GM19468 (cell line): ENCODE data around the gene PVALEF.

Experiments
- ATAC-seq: cut with Tn5 transposase; IDR thresholded peaks from one replicate; pipeline ENCODE4 v1.9.1; 2021; ENCODE audit warnings: mild to moderate bottlenecking, moderate library complexity, moderate number of reproducible peaks; ENCODE audit not compliant: unreplicated experiment; ENCODE audit errors: extremely low read depth

Gene PVALEF

DNA sequence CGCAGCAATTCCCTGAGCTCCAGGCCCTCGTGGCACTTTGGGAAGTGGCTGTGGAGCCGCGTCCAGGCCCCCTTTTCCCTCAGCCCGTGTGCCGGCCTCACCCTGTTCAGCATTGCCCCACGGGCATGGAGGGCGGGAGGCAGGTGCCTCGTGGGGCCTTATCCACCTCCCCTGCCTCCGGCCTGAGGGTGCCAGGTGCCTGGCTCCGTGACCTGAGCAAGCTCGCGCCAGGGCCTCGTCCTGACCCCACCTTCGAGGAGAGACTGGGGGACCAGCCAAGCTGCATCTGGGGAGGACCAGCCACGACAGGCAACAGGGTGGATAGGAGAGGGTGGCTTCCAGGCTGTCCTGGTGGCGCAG is 27.7 kb downstream of the PVALEF start:
- ATAC-seq, result no peak

DNA sequence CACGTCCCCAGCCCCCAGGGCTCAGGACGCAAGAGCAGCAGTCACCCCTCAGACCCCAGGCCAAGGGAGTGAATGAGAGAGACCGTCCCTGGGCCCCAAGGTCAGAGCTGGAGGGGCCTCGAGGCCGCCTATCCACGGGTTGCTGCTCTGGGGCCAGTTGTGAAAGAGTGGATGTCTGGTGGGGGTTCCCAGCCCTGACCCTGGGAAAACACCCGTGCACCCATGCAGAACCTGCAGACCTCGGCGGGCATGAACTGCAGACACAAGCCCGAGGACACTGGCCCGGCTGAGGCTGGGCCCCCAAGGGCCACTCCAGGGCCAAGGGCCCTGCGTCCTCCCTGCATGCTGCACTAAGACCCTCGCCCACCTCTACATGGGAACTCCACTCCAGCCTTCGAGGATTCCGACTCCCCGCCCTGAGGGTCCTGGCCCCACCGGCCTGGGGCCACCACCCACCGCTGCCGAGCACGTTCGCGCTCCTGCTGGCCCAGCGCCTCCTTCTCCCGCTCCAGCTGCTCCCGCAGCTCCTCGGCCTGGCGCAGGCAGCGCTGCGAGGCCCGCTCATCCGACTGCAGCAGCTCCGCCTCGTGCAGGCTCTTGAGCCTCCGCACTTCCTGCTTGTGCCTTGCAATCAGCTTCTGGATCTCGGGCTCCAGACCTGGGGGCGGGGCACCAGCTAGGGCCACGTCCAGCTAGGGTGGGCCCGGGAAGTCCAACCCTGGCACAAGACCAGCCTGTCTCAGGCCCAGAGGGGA is 28.3 kb downstream of the PVALEF start:
- no peak for ATAC-seq

DNA sequence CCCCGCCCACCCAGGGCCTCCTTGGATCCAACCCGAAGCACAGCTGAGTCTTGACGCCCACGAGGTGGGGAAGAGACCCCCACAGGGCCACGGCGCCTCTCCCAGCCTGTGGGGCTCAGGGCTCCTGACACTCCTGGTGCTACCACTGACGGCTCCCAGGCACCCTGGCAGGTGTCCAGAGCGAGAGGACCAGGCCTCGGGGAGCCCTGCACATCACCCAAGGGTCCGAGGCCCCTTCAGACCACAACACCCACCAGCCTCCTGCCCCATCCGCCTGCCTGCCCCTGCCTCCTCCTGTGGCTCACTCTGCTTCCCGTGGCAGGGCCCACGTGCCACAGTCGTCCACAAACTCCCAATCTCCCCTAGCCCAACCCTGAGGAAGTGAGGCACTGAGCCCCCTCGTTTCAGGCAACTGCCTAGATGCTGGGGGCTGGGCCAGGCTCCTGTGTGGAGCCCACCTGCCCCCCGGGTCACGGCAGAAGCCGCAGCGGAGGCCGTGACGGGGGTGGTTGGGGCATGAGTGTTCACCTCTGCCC is 29.0 kb downstream of the PVALEF start:
- no peak for ATAC-seq

DNA sequence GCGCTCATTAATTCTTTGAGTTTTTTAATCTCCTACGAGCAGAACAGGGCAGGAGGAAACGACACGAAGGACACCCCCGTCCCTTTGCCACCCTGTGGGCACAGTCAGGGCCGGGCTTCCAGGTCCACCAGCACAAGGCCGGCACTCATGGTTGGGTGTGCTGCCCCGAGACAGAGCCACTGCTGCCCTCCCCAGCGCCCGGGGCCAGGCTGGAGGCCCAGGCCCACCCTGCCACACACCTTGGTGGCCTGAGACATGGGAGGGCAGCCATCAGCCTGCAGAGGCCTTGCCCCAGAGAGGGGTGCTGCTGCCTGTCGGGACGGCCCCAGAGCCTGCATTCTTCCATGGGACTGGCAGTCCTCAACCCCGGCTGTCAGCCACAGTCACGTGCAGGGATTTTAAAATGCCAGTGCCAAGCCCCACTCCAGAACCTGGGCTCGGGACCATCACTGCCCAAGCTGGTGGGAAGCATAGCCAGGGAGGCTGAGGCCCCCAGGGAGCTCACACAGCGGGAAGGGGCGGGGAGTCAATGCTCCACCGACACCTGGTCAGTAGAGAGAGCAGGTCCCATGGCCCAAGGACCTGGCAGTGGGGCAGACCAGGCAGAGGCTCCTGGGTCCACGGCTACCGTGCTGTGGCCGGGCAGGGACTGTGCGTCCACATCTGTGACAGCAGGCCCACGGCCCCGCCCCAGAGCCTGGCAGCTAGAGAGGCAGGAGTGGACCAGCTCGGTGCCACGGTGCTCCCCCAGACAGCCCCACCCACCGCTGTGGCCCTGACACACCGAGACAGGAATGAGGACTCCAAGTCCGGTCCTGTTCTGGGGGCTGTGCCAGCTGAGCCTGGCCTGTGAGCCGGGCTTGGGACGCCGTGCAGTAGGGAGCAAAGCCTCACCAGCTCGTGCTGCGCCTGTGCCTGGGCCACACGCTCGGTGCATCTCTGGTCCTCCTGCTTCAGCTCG is 29.9 kb downstream of the PVALEF start:
- ATAC-seq, result no peak

GRCh38 chr17:81195941-81196495 is 30.7 kb downstream of the PVALEF start:
- ATAC-seq, result no peak

DNA sequence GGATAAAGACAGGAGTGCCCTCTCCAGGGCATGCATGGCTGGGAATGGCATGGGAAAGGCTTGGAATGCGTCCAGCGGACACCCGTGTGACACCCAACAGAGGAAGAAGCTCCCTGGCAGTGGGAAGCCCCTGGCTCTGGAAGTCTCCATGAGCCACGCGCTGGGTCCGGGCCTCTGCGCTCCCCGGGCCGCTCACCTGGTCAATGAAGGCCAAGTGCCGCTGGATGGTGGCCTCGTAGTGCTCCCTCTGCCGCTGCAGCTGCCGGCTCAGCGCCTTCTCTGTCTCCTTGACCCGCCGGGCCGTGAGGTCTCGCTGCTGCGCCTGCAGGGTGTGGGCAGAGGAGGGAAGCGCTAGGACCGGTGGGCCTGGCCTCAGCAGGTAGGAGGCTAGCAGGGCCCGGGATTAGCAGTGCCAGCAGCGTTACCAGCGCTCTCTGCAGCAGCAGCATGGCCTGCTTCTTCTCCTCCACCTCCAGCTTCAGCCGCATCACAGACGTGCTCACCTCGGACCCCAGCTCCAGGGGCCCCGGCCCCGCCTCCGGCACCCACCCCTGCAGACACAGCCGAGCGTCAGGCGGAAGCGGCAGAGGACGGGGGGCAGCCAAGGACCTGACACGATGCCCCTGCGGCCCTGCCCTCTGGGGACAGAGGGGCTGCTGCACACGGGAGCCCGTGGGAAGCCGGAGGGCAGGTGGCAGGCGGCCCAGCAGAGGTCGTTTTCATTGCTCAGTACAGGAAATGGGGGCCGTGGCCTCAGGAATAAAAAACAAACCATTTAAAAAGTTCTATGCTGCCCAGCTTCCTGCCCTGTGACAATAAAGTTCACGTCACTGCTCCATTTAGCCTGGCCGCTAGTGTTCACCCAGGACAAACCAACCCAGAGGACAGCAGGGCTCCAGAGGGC is 31.4 kb downstream of the PVALEF start:
- no peak for ATAC-seq

- ATAC-seq, result no peak
These were observed 32.1 kb downstream of the PVALEF start for GRCh38 chr17:81197409-81197795.

GRCh38 chr17:81197831-81198490 is 32.7 kb downstream of the PVALEF start:
- no peak for ATAC-seq

DNA sequence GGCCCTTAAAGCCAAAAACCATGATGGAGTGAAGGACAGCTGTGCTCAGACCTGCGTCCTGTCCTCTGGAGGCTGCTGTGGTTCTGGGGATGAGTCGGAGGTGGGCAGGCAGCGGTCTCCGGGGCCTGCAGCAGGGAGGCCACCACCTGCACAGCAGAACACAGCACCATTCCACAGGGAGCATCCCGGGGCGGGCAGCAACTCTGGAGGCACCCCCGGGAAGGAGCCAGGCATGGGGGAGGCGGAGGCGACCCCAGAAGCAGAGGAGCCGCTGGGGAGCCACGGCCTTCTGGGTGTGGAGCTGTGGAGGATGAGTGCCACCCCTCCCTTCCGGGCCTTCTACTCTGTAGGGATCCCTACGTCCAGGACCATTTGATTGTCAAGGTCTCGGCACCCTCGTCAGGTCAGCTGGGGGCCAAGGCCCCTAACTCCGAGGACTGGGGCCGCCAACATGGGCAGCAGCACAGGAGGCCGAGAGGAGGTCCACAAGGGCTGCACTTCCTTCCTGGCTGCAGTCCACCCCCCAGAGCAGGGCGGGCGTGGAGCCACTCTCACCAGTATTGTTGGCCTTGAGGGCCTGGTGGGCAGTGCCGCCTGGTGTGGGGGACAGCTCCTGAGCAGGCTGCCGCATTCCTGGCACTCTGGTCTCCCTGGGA is 33.6 kb downstream of the PVALEF start:
- no peak for ATAC-seq

DNA sequence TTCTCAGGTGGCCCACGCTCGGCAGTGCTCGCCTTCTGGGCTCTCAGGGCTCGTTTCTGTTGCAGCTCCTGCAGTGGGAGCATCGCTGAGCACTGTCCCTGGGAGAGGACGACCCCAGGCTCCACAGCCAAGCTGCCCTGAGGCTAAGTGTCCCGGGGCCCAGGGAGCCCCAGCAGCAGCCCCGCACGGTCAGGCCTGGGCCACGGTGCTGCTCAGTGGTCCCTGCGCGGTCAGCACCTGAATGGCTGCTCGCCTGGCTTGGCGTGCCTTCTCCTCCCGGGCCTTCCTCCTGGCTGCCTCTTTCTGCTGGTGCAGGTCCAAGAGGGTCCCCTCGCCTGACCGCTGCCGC is 34.1 kb downstream of the PVALEF start:
- no peak for ATAC-seq

GRCh38 chr17:81200201-81200600 is 34.9 kb downstream of the PVALEF start:
- no peak for ATAC-seq

- no peak for ATAC-seq
These were observed 35.6 kb downstream of the PVALEF start for GRCh38 chr17:81200695-81201580.

- no peak for ATAC-seq
These were observed 37.0 kb downstream of the PVALEF start for GRCh38 chr17:81202318-81202717.

GRCh38 chr17:81203136-81203535 is 37.8 kb downstream of the PVALEF start:
- no peak for ATAC-seq

DNA sequence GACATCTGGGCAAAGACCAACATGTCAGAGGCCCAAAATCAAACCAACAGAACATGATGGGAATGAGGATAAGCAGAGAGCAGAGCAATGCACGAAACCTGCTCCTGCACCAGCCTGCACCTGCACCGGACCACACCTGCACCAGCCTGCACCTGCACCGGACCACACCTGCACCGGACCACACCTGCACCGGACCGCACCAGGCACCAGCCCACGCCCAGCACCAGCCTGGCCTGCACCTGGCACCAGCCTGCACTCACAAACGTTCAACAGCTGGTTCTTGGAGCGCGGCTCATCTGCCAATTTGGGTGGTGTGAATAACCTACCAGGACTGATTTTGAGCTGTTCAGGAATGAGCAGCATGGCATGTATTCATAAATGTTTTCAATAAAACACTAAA is 39.3 kb downstream of the PVALEF start:
- no peak for ATAC-seq

DNA sequence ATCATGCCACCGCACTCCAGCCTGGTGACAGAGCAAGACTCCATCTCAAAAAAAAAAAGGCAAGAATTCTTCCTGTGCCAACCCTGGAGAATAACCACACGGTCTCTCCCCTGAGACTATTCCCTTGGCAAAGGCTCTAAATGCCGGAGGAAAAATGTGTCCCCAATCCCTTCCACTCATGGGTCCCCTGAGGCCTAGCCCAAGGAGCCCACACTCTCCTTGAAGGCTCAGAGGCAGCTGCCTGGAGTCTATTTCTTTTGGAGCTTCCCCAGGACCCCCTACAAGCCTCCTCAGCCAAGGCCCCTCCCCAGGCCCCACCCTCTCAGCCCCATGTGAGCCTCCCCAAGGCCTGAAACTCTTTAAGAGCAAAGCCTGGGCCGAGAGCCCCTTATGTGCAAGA is 40.9 kb downstream of the PVALEF start:
- no peak for ATAC-seq

GRCh38 chr17:81206657-81207056 is 41.4 kb downstream of the PVALEF start:
- no peak for ATAC-seq
